ENCODE results near the gene CLDN19. TPM values are rescaled to one million over a fixed set of nuclear protein-coding genes. Genes with fewer than 3 reads are reported as not detected.

CLDN19 gene
- total and polyA plus RNA-seq, 9 of the 15 experiments (the other 6 are each of a cell fraction or from before 2014, with no cell fraction given), result not detected

DNA sequence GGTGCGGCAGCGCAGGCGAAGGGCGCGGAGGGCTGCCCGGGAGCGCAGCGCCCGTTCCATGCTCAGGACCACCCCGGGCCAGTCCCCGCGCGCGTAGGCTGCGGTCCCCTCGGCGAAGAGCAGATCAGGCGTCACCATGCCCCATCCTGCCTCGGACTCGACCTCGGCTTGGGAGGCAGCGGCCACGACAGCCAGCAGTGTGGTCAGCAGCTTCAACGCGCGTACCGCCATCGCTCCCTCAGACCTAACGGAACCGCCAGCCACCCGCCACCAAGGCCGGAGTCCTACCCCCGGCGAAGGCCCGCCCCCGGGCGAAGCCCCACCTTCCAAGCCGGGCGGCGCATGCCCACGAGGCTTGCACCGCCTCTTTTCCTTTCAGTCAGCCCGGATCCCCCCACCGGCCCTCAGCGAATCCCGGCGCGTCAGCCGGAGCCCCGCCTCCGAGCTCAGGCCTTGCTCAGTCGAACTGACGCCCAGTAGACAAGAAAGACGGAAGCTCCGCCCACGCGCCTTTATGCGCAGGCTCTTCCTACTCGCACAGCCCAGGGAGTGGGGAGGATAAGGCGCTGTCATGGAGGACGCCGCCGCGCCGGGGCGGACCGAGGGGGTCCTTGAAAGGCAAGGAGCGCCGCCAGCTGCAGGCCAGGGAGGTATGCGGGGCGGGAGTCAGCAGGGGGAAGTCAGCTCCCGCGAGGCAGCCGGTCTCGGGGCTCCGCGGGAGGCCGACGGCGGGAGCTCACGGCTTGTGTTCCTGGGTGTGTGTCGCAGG, 26.9 kb upstream of the CLDN19 start, which contains the start of the genes C1orf50 and P3H1 (continued):
- TF ChIP-seq HDAC1 (IDR thresholded peaks at IDR 0.05), result peak in 1 of 2 experiments; percentile 52; a peak in 2 of 4 replicates
- TF ChIP-seq, protein P1, sequence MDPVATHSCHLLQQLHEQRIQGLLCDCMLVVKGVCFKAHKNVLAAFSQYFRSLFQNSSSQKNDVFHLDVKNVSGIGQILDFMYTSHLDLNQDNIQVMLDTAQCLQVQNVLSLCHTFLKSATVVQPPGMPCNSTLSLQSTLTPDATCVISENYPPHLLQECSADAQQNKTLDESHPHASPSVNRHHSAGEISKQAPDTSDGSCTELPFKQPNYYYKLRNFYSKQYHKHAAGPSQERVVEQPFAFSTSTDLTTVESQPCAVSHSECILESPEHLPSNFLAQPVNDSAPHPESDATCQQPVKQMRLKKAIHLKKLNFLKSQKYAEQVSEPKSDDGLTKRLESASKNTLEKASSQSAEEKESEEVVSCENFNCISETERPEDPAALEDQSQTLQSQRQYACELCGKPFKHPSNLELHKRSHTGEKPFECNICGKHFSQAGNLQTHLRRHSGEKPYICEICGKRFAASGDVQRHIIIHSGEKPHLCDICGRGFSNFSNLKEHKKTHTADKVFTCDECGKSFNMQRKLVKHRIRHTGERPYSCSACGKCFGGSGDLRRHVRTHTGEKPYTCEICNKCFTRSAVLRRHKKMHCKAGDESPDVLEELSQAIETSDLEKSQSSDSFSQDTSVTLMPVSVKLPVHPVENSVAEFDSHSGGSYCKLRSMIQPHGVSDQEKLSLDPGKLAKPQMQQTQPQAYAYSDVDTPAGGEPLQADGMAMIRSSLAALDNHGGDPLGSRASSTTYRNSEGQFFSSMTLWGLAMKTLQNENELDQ (CRISPR knock-in tag; IDR thresholded peaks at IDR 0.05; ENCODE audit: borderline replicate concordance), result no peak
- TF ChIP-seq CBX1 (IDR thresholded peaks at IDR 0.05; ENCODE audit: low read depth), result peak; percentile 73
- TF ChIP-seq, protein P2, sequence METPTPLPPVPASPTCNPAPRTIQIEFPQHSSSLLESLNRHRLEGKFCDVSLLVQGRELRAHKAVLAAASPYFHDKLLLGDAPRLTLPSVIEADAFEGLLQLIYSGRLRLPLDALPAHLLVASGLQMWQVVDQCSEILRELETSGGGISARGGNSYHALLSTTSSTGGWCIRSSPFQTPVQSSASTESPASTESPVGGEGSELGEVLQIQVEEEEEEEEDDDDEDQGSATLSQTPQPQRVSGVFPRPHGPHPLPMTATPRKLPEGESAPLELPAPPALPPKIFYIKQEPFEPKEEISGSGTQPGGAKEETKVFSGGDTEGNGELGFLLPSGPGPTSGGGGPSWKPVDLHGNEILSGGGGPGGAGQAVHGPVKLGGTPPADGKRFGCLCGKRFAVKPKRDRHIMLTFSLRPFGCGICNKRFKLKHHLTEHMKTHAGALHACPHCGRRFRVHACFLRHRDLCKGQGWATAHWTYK (CRISPR knock-in tag; IDR thresholded peaks at IDR 0.05), result peak; percentile 80; the same call in 1 of the 2 replicates
- TF ChIP-seq ETV5 (CRISPR knock-in tag; IDR thresholded peaks at IDR 0.05; ENCODE audit: low read depth), result no peak
- peak; percentile 80; the same call in 1 of the 2 replicates for TF ChIP-seq EP400 (IDR thresholded peaks at IDR 0.05)
- peak; percentile 81; the same call in 1 of the 2 replicates for TF ChIP-seq LCOR (CRISPR knock-in tag; IDR thresholded peaks at IDR 0.05)
- TF ChIP-seq TEAD1 (CRISPR knock-in tag; IDR thresholded peaks at IDR 0.05), result 0 out of 4 replicates have a peak, but pooled peaks of 1 of the 2 experiments have one; percentile 88
- TF ChIP-seq, protein P3, sequence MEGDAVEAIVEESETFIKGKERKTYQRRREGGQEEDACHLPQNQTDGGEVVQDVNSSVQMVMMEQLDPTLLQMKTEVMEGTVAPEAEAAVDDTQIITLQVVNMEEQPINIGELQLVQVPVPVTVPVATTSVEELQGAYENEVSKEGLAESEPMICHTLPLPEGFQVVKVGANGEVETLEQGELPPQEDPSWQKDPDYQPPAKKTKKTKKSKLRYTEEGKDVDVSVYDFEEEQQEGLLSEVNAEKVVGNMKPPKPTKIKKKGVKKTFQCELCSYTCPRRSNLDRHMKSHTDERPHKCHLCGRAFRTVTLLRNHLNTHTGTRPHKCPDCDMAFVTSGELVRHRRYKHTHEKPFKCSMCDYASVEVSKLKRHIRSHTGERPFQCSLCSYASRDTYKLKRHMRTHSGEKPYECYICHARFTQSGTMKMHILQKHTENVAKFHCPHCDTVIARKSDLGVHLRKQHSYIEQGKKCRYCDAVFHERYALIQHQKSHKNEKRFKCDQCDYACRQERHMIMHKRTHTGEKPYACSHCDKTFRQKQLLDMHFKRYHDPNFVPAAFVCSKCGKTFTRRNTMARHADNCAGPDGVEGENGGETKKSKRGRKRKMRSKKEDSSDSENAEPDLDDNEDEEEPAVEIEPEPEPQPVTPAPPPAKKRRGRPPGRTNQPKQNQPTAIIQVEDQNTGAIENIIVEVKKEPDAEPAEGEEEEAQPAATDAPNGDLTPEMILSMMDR (IDR thresholded peaks at IDR 0.05 in 2 of 3, conservative IDR thresholded peaks at IDR 0.05 in 1 of 3; ENCODE audit: insufficient read depth in 2 of 3, low read depth in 1 of 3, low read length in 3 of 3), result peak in 1 of 3 experiments; percentile 10; a peak in 2 of 6 replicates
- TF ChIP-seq, protein P4, sequence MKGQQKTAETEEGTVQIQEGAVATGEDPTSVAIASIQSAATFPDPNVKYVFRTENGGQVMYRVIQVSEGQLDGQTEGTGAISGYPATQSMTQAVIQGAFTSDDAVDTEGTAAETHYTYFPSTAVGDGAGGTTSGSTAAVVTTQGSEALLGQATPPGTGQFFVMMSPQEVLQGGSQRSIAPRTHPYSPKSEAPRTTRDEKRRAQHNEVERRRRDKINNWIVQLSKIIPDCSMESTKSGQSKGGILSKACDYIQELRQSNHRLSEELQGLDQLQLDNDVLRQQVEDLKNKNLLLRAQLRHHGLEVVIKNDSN (CRISPR knock-in tag; IDR thresholded peaks at IDR 0.05), result peak; percentile 64
- TF ChIP-seq POLR2H (tag; IDR thresholded peaks at IDR 0.05; ENCODE audit: low read depth), result peak; percentile 61
- TF ChIP-seq FOXK2 (conservative IDR thresholded peaks at IDR 0.05 in 1 of 2, IDR thresholded peaks at IDR 0.05 in 1 of 2; ENCODE audit: low read depth in 2 of 2), result peak in 1 of 2 experiments; percentile 36; a peak in 1 of 4 replicates
- TF ChIP-seq, protein P5, sequence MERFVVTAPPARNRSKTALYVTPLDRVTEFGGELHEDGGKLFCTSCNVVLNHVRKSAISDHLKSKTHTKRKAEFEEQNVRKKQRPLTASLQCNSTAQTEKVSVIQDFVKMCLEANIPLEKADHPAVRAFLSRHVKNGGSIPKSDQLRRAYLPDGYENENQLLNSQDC (CRISPR knock-in tag; IDR thresholded peaks at IDR 0.05), result 0 out of 2 replicates have a peak, but pooled peaks have one; percentile 67
- peak; percentile 86 for TF ChIP-seq TAF1 (IDR thresholded peaks at IDR 0.05; ENCODE audit: control insufficient read depth, extremely low read depth, insufficient read depth, low read length, severe bottlenecking)
- TF ChIP-seq SMAD4 (CRISPR knock-in tag; conservative IDR thresholded peaks at IDR 0.05), result 0 out of 2 replicates have a peak, but pooled peaks have one; percentile 44
- TF ChIP-seq, protein P6, sequence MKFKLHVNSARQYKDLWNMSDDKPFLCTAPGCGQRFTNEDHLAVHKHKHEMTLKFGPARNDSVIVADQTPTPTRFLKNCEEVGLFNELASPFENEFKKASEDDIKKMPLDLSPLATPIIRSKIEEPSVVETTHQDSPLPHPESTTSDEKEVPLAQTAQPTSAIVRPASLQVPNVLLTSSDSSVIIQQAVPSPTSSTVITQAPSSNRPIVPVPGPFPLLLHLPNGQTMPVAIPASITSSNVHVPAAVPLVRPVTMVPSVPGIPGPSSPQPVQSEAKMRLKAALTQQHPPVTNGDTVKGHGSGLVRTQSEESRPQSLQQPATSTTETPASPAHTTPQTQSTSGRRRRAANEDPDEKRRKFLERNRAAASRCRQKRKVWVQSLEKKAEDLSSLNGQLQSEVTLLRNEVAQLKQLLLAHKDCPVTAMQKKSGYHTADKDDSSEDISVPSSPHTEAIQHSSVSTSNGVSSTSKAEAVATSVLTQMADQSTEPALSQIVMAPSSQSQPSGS (CRISPR knock-in tag; IDR thresholded peaks at IDR 0.05), result no peak
- TF ChIP-seq RBBP5 (IDR thresholded peaks at IDR 0.05; ENCODE audit: borderline replicate concordance, insufficient read depth, low read length, poor library complexity, severe bottlenecking), result peak; percentile 92
